DOHH2 (cell line): Measurements from ENCODE around the gene ZNF462.

Experiments
- CTCF ChIP-seq: fragments of 200-600 bp; sonication (generic); IDR thresholded peaks from one replicate; pipeline ENCODE4 v1.5.1; 2014; ENCODE audit warnings: antibody characterized with exemption, mild to moderate bottlenecking, low read depth, low read length; ENCODE audit not compliant: poor library complexity, severe bottlenecking
- EZH2phosphoT487 ChIP-seq: fragments of 200-600 bp; sonication (generic); IDR thresholded peaks from 2 replicates; pipeline ENCODE4 v1.6.1; 2017; ENCODE audit warnings: borderline replicate concordance, mild to moderate bottlenecking, antibody characterized with exemption, low read length, moderate library complexity, mixed read lengths

- no peak for TF ChIP-seq CTCF
- TF ChIP-seq EZH2phosphoT487, result no peak
Observed at GRCh38 chr9:106834888-106835287, 28.1 kb upstream of the ZNF462 start.
